RWPE1 (cell line): ENCODE data around the gene MYOM3.

Source experiments
- CTCF ChIA-PET: fragments of 350-600 bp; sonication (Branson Sonifier 250); formaldehyde crosslinking; extraction: SDS; loops from one replicate; lab custom pipeline; 2021; lab: Yijun Ruan, JAX
- POLR2A ChIA-PET: fragments of 400-600 bp; formaldehyde crosslinking; extraction: SDS; loops from one replicate; lab custom pipeline; 2020; ENCODE audit warnings: antibody characterized with exemption; ENCODE audit not compliant: low non-redundant PET; lab: Yijun Ruan, JAX
- DNase-seq: peaks from one replicate; pipeline ENCODE4 v3.0.0; 2012; ENCODE audit warnings: low spot score
- H3K27ac ChIP-seq: fragments of 450-650 bp; 2 replicates; pipeline ENCODE4 v1.5.1; 2017
- TF ChIP-seq, protein P1 (sequence below): fragments of 450-650 bp; conservative IDR thresholded peaks from 2 replicates; pipeline ENCODE4 v1.5.1; 2017; ENCODE audit warnings: low read depth, mild to moderate bottlenecking

Gene MYOM3

DNA sequence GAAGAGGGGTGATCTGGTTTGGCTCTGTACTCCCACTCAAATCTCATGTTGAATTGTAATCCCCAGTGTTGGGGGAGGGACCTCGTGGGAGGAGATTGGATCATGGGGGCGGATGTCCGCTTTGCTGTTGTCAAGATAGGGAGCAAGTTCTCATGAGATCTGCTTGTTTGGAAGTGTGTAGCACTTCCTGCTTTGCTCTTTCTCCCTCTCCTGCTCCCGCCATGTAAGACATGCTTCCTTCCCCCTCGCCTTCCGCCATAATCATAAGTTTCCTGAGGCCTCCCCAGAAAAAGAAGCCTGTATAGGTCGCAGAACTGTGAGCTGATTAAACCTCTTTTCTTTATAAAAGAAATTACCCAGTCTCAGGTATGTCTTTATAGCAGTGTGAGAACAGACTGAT lies 27.9 kb downstream of the MYOM3 start:
- DNase-seq = no peak
- H3K27ac ChIP-seq = no peak overlapping the region
- ChIA-PET POLR2A (no interaction called here), CTCF (interaction anchor here (1.3 kb wide), 1 partner anchor 307 kb away, joined by 5 read pairs; no protein-coding TSS in a partner anchor)
- TF ChIP-seq, protein P1, sequence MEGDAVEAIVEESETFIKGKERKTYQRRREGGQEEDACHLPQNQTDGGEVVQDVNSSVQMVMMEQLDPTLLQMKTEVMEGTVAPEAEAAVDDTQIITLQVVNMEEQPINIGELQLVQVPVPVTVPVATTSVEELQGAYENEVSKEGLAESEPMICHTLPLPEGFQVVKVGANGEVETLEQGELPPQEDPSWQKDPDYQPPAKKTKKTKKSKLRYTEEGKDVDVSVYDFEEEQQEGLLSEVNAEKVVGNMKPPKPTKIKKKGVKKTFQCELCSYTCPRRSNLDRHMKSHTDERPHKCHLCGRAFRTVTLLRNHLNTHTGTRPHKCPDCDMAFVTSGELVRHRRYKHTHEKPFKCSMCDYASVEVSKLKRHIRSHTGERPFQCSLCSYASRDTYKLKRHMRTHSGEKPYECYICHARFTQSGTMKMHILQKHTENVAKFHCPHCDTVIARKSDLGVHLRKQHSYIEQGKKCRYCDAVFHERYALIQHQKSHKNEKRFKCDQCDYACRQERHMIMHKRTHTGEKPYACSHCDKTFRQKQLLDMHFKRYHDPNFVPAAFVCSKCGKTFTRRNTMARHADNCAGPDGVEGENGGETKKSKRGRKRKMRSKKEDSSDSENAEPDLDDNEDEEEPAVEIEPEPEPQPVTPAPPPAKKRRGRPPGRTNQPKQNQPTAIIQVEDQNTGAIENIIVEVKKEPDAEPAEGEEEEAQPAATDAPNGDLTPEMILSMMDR = no peak

DNA sequence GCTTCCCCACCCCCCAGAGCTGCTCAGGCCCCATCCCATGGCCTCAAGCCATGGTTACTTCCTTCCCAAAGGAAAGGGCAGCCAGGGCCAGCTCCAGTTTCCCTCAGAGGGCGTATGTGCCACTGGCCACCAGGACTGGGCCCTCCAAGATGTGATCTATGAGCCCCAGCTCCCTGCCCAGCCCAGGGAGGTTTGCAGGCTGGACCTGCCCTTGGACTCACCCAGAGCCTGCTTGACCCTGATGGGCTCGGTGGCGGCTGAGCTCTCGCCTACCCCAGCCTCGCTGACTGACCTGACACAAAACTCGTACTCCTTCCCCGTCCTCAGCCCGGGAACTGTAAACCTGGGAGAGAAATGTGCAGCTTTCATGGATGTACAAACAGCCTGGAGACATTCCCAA lies 29.6 kb downstream of the MYOM3 start:
- H3K27ac ChIP-seq = no peak overlapping the region
- ChIA-PET CTCF (no interaction called here), POLR2A (no interaction called here)
- DNase-seq = no peak
- TF ChIP-seq, protein P1 = no peak

DNA sequence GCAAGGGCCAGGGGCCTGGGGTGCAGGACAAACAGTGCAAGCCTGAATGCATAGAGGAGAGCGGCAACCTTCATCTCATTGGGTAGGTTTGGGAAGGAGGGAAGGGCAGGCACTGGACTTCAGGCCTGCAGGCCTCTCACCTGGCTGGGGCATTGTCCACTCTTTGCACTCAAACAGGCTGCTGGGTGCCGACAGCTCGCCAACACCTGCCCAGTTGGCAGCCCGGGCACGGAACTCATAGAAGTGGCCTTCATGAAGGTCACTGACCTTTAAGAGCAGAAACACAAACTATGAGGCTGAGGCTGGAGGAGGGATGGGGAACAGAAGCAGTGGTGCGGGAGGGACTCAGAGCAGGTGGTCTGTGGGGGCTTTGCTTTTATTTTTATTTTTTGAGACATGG lies 30.7 kb downstream of the MYOM3 start:
- TF ChIP-seq, protein P1 = no peak
- no peak overlapping the region for H3K27ac ChIP-seq
- no peak for DNase-seq
- ChIA-PET CTCF (no interaction called here), POLR2A (no interaction called here)

DNA sequence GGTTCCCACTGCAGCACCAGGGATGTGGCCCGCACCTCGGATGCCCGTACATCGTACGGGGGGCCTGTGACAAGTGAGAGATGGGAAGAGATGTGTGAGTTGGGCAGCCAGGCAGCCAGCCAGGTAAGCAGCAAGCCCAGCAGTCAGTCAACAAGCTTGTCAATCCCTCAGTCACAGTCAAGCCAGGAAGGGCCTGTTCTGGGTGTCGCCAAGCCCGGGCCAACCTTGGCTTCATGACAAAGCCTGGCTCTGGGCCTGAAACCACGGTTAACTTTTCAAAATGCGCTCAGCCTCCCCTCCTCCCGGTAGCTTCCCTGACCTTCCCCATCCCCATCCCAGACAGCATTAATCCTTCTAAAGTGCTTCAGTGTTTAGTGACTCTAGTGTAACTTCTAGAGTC lies 31.8 kb downstream of the MYOM3 start:
- DNase-seq = no peak
- ChIA-PET CTCF (interaction anchor here (0.5 to 0.9 kb wide), 3 partner anchors 9 to 317 kb away, joined by 3 to 4 read pairs (median 3); no protein-coding TSS in a partner anchor), POLR2A (no interaction called here)
- H3K27ac ChIP-seq = no peak overlapping the region
- TF ChIP-seq, protein P1 = no peak

DNA sequence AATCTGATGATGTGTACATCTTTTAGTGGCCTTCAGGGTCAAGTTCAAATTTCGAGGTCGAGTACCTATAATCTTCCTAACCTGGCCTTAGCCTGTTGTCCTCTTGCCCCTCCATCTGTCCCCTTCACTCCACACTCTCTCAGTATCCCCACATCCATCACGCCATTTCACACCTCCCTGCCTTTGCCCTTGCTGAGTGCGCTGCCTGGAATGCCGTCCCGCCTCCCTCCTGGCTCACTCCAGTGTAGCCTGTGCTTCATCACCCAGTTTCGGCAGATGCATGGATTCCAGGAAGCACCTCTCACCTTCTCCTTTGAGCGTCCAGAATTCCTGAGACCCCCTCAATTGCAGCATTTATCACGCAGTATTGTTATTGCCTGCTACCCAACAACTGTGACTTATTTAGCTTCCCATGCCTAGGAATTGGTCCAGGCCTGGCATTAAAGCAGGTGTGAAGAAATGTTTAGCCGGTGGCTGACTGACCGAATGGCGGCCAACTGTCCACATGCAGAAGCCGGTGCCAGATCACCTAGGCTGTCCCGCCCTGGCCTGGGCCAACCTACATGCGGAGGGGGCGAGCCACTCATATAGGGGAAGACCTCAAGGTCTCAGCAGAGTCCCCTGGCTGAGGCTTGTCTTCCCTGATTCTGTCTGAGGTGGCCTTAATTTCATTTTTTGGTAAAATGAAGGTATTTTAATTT lies 34.5 kb downstream of the MYOM3 start:
- ChIA-PET POLR2A (no interaction called here), CTCF (no interaction called here)
- TF ChIP-seq, protein P1 = no peak
- H3K27ac ChIP-seq = no peak overlapping the region
- DNase-seq = no peak

DNA sequence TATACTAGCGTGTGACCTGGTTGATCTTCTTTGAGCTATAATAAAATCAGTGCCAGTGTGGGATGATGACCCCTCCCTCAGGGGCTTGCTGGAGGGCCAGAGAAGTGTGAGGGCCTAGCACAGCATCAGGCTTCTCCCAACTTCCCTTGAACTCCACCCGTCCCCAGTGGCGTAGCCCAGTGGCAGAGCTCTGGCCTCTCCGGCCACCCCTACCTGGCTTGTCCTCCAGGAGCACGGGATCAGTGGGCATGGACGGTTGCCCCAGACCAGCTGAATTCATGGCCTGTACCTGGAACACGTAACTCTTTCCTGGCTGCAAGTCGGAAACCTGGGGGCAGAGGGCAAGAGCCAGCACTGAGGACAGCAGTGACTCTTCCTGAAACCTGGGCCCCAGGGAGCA lies 36.0 kb downstream of the MYOM3 start:
- TF ChIP-seq, protein P1 = no peak
- no peak overlapping the region for H3K27ac ChIP-seq
- no peak for DNase-seq
- POLR2A ChIA-PET = no interaction called here
- CTCF ChIA-PET = interaction anchor here (0.6 kb wide), 1 partner anchor 127 kb away, joined by 3 read pairs; no protein-coding TSS in a partner anchor
